ENCODE data around the gene HOXA2.

The HOXA2 gene

GRCh38 chr7:27102581-27103442 is at the start of gene HOXA2:
TSS of gene HOXA2 (minus strand) at chr7:27102683. CDS start at chr7:27102500, 183 bp downstream.
- no peak for DNase-seq (ENCODE audit: low read depth)

DNA sequence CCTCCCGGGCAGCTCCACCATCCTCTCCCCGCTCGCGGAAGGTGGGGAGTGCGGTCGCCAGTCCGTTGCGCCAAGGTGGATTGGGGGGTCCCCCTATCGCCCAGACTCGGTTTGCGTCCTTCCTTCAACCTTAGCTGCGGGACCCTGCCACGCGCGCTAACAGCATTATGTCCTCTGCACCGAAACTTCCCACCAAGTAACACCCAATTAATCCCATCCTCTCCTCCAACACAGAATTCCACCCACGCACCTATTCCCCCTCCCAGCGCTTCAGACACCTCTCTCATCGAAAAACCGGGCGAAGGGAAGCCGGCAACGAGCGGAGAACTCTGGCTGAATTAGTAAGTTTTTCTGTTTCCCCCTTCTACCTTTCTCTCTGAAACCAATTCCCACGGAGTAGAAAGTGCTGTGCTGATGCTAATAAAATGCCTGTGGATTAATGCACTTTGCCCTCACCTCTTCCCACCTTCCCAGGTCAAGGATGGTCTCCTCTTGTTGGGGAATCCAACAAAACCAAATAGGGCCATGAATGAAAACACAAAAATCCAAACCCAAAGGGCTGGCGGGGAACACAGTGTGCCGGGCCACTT is 49.0 kb upstream of the HOXA2 start:
- no peak for DNase-seq (ENCODE audit: low read depth)

GRCh38 chr7:27150568-27151340 is 48.3 kb upstream of the HOXA2 start:
- peak; percentile 29 for DNase-seq (ENCODE audit: low read depth)

GRCh38 chr7:27149842-27150567 is 47.5 kb upstream of the HOXA2 start:
- DNase-seq (ENCODE audit: low read depth): no peak

- DNase-seq (ENCODE audit: low read depth): no peak
These were observed 46.5 kb upstream of the HOXA2 start for GRCh38 chr7:27148756-27149641.

- no peak for DNase-seq (ENCODE audit: low read depth)
These were observed 45.7 kb upstream of the HOXA2 start for GRCh38 chr7:27148031-27148755.

DNA sequence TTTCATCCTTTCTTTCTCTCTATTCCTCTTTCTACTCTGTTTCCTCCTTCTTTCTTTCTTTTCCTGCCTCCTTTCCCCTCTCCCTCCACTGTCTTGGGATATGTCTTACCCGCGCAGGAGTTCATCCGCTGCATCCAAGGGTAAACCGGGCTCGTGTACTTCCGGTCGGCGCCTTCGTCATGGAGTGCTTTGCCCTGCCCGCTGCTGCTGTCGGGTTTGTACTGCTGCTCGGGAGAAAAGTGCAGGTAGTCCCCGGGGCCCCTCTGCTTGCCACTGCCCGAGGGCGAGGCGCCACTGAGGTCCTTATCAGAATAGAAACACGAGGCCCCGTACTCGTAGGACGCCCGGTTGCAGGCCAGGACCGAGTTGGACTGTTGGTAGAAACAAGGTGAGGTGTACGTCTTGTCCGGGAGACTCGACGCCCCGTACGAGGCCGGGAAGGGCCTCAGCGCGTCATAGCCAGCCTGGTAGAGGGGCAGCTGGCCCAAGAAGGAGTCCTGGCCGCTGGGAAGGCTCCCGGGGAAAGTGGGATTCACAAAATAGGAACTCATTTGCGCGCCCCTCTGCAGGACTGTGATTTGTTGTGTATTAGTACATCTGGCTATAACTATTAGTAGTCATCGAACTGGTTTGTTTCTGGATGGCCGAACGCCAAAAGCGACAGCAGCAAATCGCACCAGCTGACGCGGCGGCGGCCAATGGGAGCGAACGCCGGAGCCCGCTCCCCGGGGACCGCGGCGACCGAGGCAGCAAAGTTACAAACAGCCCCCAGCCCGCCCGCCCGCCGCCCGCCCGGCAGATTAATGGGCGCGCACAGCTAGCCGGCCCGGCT is 44.9 kb upstream of the HOXA2 start, which contains the start of gene HOXA6:
Gene HOXA6 (minus strand): TSS at position 576 of the 832 bp plus-strand sequence. CDS start 25 bp downstream, at position 551.
- DNase-seq (ENCODE audit: low read depth): no peak

GRCh38 chr7:27146491-27147198 is 44.2 kb upstream of the HOXA2 start:
- DNase-seq (ENCODE audit: low read depth): no peak

DNA sequence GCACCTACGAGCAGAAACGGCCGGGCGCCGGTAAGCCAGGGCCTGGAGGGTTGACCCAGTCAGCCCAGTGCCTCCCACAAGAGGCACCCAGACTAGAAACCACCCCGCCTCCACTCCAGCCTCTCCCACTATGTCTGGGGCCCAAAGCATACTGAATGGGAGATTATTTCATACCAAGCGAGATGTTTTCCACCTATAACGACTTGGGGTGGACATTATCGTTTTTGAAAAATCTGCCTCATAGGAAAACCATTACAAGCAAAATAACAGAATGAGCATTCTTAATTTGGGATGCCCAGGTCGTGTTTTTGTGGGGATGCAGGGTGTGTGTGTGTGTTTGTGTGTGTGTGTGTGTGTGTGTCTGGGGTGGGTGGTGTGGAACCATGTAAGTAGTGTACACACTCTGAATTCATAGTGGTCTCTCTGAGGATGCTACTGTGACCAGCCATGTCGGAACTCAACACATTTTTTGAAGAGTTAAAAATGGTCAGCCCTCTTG is 43.5 kb upstream of the HOXA2 start:
- DNase-seq (ENCODE audit: low read depth): no peak

DNA sequence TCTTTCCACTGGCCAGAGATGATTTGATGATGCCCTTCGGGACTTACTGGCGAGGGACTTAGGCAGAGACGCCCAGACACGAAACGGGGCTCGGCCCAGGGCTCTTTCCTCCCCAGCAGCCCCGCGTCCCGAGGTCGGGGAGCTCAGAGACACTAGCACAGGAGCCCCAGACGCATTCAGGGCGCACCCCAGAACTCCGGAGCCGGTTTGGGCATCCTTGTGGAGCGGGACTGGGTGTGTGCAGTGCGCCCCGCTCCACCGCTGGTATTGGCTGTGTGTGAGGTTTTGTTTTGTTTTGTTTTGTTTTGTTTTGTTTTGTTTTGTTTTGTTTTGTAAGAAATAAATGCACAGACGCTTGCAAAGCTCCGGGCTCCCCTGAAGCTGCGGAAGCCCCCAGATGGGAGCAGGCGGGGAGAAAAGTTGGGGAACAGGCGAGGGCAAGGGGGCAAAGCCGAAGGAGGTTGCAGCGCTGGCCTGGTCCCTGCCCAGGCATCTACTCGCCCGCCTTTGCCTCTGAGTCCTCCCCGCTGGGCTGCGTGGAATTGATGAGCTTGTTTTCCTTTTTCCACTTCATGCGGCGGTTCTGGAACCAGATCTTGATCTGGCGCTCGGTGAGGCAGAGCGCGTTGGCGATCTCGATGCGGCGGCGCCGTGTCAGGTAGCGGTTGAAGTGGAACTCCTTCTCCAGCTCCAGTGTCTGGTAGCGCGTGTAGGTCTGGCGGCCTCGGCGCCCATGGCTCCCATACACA is 42.9 kb upstream of the HOXA2 start:
- DNase-seq (ENCODE audit: low read depth): no peak

DNA sequence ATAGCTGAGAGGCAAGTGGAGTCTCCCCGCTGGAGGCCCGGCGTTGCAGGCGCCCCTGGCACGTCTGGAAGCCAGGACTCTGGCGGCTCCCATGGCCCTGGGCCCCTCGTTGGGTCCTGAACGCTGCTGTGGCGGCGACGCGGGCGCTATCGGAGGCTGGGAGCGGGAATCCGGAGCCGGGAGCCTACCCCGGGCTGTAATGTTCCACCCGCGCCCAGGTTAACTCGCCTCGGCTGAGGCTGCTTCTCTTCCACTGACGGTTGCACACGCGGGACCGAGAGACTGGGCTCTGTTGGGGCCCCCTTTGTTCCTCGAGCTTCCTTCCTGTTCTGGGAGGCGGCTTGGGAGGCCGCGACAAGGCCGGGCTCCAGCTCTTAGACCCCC is 42.3 kb upstream of the HOXA2 start:
- no peak for DNase-seq (ENCODE audit: low read depth)

DNA sequence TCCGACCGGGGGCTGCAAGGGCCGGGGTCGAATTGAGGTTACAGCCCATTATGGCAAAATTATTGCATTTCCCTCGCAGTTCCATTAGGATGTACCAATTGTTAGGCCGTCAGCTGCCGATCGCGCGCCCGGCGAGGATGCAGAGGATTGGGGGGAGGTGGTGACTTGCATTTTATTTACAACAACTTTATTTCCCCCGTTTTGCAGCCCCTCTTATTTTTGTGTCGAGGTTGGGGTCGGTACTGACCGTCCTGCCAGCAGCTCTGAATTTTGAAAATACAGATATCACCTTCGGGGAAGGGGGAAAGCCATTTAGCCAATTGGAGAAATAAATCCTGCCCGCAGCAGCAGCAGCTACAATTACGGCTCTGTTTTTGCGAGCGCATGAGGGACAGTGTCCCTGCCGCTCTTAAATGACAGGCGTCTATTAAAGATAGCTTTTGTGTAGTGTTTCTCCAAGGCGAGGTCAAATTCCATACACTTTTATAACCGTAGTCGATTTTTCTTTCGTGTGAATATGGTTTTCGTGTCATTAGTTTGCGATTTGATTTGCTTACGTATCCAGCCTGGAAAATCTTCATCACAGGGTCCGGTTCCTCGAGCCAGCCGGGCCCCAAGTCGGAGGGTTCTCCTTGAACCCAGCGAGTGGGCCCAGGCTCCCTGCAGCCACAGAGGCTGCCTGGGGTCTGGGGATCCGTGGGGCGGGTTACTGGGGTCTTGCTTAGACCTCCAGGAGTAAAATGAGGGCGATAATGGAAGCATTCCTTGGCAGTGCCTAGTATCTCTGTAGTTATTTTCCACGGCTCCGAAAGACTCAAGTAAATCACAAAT is 41.7 kb upstream of the HOXA2 start:
- DNase-seq (ENCODE audit: low read depth): no peak

GRCh38 chr7:27143023-27143949 is 40.8 kb upstream of the HOXA2 start, which contains the start of gene HOXA5:
TSS of gene HOXA5 (minus strand) at chr7:27143681. CDS start at chr7:27143607, 74 bp downstream.
- DNase-seq (ENCODE audit: low read depth): no peak

DNA sequence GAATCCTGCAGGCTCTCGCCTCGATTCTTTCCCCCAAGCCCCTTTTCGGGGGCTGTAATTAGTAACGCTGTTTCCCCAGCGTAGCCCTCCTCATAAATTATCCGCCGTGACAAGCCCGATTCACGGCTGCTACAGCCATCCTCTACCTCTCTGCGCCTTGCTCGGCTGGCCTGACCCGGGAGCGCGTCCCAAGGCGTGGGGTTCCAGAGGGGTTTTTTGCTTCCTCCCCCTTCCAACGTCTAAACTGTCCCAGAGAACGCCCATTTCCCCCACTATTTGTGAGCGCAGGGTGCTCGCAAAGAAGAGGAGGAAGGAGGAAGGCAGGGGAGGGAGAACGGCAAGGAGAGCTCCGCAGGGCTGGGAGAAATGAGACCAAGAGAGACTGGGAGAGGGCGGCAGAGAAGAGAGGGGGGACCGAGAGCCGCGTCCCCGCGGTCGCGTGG is 40.1 kb upstream of the HOXA2 start:
- DNase-seq (ENCODE audit: low read depth): no peak

GRCh38 chr7:27141923-27142579 is 39.6 kb upstream of the HOXA2 start:
- DNase-seq (ENCODE audit: low read depth): no peak
